Measurements from ENCODE around the gene UBR4.

The UBR4 gene

DNA sequence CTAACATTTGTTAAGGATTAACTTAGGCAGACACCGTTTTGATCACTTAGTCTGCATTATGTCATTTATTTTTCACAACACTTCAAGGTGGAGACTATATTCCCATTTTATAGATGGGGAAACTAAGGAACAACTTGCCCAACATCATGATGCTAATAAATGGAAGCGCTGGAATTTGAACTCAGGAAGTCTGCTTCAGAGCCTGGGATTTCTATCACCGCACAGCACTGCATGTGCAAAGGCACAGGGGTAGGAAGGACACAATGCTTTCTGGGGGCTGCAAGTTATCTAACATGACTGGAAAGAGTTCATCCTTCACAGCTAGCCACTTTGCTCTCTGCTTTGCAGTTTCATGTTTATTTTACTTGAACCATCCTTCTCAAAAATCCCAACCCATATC is 100.5 kb downstream of the UBR4 start:
- TF ChIP-seq, protein P1, sequence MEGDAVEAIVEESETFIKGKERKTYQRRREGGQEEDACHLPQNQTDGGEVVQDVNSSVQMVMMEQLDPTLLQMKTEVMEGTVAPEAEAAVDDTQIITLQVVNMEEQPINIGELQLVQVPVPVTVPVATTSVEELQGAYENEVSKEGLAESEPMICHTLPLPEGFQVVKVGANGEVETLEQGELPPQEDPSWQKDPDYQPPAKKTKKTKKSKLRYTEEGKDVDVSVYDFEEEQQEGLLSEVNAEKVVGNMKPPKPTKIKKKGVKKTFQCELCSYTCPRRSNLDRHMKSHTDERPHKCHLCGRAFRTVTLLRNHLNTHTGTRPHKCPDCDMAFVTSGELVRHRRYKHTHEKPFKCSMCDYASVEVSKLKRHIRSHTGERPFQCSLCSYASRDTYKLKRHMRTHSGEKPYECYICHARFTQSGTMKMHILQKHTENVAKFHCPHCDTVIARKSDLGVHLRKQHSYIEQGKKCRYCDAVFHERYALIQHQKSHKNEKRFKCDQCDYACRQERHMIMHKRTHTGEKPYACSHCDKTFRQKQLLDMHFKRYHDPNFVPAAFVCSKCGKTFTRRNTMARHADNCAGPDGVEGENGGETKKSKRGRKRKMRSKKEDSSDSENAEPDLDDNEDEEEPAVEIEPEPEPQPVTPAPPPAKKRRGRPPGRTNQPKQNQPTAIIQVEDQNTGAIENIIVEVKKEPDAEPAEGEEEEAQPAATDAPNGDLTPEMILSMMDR (IDR thresholded peaks at IDR 0.05; ENCODE audit: extremely low read depth, missing control alignments): no peak
- no peak for DNase-seq (ENCODE audit: low spot score)

- DNase-seq (ENCODE audit: low spot score): no peak
- TF ChIP-seq, protein P1 (IDR thresholded peaks at IDR 0.05; ENCODE audit: extremely low read depth, missing control alignments): no peak
These were observed 108.8 kb downstream of the UBR4 start for GRCh38 chr1:19101244-19101643.

DNA sequence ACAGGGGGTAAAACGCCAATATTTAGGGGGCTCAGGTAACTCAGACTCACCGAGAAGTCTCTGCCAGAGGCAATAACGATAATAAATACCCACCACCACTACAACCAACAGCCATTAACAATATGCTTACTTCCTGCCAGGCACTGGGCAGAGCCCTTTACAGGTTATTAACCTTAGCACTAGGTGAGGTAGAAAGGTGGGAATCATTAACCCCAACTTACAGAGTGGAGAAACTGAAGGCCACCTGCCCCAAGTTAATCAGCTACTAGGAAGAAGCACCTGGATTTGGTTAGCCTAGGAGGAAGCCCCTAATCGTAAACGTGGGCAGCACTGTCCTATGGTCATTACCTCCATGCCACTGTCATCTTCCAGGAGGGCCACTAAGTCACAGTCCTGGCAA is 110.0 kb downstream of the UBR4 start:
- TF ChIP-seq, protein P1 (IDR thresholded peaks at IDR 0.05; ENCODE audit: extremely low read depth, missing control alignments): no peak

DNA sequence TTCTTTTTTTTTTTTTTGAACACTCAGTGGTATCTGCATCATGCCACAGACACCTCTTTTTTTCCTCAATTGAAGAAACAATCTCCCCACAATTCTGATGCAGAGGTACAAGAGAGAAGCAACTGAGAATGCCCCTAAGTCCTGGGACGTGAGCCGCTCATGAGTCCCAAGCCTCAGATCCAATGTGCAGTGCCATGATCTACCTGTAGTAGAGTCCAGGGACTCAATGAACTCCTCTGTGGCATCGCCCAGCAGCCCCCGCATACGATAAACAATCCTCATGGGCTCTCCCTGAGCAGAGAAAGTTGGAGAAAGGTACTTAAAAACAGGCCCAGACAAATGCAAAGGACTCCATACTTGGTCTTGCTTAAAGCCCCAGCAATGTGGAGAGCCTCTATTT is 113.1 kb downstream of the UBR4 start:
- TF ChIP-seq, protein P1 (IDR thresholded peaks at IDR 0.05; ENCODE audit: extremely low read depth, missing control alignments): no peak
- DNase-seq (ENCODE audit: low spot score): no peak

More for the DNA sequence above, 110.0 kb downstream of the UBR4 start:
- DNase-seq (ENCODE audit: low spot score): no peak

GRCh38 chr1:19096036-19096833 is 113.8 kb downstream of the UBR4 start:
- no peak for DNase-seq (ENCODE audit: low spot score)
- TF ChIP-seq, protein P1 (IDR thresholded peaks at IDR 0.05; ENCODE audit: extremely low read depth, missing control alignments): no peak

DNA sequence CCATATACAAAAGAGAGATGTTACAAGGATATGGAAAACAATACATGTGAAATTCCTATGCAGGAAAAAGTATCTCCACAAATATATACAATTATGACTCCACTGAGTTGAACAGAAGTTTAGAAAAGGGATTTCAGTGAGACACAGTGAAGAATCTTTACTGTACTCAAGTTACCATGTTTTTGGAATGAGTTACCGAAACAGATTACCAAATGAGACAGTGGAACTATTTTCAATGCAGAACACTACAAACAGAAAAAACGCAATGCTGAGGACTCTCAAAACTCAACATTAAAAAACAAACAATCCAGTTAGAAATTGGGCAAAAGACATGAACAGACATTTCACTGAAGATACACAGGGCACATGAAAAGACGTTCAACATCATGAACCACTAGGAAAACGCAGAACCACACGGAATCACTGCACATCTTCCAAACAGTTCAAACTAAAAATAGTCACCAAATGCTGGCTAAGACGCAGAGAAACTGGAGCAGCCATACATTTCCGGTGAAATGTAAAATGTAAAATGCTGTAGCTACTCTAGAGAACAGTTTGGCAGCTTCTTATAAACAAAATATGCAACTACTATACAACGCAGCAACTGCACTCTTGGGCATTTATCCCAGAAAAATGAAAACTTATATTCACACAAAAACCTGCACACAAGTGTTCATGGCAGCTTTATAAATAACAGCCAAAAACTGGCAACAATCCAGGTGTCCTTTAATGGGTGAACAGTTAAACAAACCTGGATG is 118.7 kb downstream of the UBR4 start:
- TF ChIP-seq, protein P1 (IDR thresholded peaks at IDR 0.05; ENCODE audit: extremely low read depth, missing control alignments): no peak
- DNase-seq (ENCODE audit: low spot score): no peak

DNA sequence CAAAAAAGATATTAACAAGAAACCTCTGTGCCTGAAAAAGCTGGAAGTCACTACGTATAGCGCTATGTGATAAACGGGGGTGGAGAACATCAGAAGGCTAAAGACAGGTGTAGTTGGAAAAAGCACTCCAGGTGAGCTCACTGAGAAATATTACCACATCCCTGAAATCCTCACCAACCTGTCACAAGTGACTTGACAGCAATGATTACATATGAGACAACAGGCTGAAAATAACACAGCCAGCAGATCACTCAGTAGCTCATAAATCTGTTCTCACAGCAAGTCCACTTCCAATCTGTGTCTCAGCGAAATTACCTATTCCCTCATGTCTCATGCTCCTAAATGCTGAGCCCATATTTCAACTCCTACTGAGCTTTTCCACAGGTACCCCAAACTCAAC is 120.5 kb downstream of the UBR4 start:
- TF ChIP-seq, protein P1 (IDR thresholded peaks at IDR 0.05; ENCODE audit: extremely low read depth, missing control alignments): no peak
- DNase-seq (ENCODE audit: low spot score): no peak

All from GM20000 (cell line).